Right atrium auricular region (tissue), 2 donors: Measurements from ENCODE around the gene HES5. TPM values are rescaled to one million over a fixed set of nuclear protein-coding genes. Genes with fewer than 3 reads are reported as not detected.

Experiments
- DNase-seq: peaks from one replicate; pipeline ENCODE4 v3.0.0-alpha.2; 2019; ENCODE audit warnings: low spot score
- H3K27ac ChIP-seq, 2 donors: fragments of 200-600 bp; sonication (generic); 1 replicate in 1 of 2; 2 replicates in 1 of 2; pipeline ENCODE4 v1.5.1; 2016 to 2019
- H3K27me3 ChIP-seq, 2 donors: fragments of 200-600 bp; sonication (generic); one replicate each; pipeline versions ENCODE4 v1.5.1 to v1.6.0; 2017 to 2019
- H3K36me3 ChIP-seq: fragments of 200-600 bp; sonication (generic); one replicate; pipeline ENCODE4 v1.5.1; 2016
- H3K4me1 ChIP-seq, 2 donors: fragments of 200-600 bp; sonication (generic); one replicate each; pipeline versions ENCODE4 v1.5.1 to v1.6.0; 2017 to 2019
- H3K4me3 ChIP-seq, 2 donors: fragments of 200-600 bp; sonication (generic); 1 replicate in 1 of 2; 2 replicates in 1 of 2; pipeline ENCODE4 v1.5.1; 2017 to 2019; ENCODE audit warnings: mild to moderate bottlenecking in 1 of 2, moderate library complexity in 1 of 2
- H3K9me3 ChIP-seq, 2 donors: fragments of 200-600 bp; sonication (generic); one replicate each; pipeline ENCODE4 v1.5.1; 2019
- total RNA-seq, 2 donors: library from RNA; depleted of rRNA; stranded (reverse); fragments of >200 nt; gene quantifications; one replicate each; pipeline ENCODE4 v1.1.0, GENCODE V29; 2016
- TF ChIP-seq, protein P1 (sequence below), 2 donors: fragments of 200-600 bp; sonication (generic); IDR thresholded peaks; one replicate each; pipeline ENCODE4 v1.5.1; 2019; ENCODE audit warnings: antibody characterized with exemption in 2 of 2

HES5 gene
- total RNA-seq, 2 donors from 2014 or later, result not detected

DNA sequence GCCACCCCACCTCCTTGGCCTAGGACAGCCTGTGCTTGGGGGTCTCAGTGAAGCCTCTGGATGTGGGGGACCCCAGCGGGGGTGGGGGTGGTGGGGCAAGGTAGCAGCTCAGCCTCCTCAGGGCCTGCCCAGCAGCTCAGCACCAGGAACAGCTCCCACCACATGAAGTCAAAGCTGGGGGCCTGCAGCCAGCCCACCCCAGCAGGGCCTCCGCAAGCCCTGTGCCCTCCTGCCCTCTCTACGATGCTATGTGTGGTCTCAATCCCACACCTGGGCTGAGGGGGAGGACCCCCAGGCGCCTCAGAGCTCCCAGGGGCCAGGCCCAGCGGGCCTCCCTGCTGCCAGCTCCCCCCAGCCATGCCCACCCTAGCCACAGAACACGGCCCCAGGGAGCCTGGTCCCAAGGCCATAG is 22.3 kb downstream of the HES5 start:
- TF ChIP-seq, protein P1, sequence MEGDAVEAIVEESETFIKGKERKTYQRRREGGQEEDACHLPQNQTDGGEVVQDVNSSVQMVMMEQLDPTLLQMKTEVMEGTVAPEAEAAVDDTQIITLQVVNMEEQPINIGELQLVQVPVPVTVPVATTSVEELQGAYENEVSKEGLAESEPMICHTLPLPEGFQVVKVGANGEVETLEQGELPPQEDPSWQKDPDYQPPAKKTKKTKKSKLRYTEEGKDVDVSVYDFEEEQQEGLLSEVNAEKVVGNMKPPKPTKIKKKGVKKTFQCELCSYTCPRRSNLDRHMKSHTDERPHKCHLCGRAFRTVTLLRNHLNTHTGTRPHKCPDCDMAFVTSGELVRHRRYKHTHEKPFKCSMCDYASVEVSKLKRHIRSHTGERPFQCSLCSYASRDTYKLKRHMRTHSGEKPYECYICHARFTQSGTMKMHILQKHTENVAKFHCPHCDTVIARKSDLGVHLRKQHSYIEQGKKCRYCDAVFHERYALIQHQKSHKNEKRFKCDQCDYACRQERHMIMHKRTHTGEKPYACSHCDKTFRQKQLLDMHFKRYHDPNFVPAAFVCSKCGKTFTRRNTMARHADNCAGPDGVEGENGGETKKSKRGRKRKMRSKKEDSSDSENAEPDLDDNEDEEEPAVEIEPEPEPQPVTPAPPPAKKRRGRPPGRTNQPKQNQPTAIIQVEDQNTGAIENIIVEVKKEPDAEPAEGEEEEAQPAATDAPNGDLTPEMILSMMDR (IDR thresholded peaks at IDR 0.05), result no peak
- DNase-seq, result no peak
- H3K4me1 ChIP-seq, result peaks cover 0 to 22% of the 10 kb centered on the region in 2 donors
- no peak overlapping the region for H3K27ac ChIP-seq
- peaks cover 53% of the 10 kb centered on the region for H3K36me3 ChIP-seq
- no peaks in the 10 kb centered on the region for H3K9me3 ChIP-seq
- H3K27me3 ChIP-seq, result no peaks in the 10 kb centered on the region
- no peak overlapping the region for H3K4me3 ChIP-seq

DNA sequence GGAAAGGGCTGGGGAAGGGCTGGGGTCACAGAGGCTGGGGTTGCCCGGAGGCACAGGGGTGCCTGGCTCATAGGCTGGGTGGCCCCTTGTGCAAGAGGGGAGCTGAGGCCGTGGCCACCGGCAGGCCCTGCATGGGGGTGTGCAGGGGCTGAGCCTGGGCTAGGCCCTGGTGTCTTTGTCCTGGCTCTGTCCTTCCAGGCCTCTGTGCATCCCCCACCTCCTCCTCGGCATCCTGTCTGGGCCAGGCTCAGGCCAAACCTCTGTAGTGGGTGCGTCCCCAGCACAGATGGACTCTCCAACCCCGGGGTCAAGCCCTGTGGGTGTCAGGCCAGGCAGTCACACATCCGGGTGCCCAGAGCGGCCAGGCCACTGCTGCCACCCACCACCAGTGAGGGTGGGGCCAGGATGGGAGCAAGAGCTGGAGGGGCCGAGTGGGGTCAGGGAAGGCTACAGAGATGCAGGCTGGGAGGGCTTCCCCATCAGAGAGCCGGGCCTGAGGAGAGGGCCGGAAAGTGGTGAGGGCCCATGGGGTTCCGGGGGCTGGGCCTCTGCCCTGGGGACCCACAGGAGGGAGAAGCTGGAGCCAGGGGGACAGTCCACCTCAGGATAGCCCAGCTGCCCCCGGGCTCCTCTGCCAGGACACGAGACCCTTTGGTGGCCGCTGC is 23.0 kb downstream of the HES5 start:
- peaks cover 0 to 22% of the 10 kb centered on the region in 2 donors for H3K4me1 ChIP-seq
- H3K27ac ChIP-seq, result no peak overlapping the region
- H3K36me3 ChIP-seq, result peaks cover 46% of the 10 kb centered on the region
- DNase-seq, result no peak
- no peaks in the 10 kb centered on the region for H3K27me3 ChIP-seq
- TF ChIP-seq, protein P1 (IDR thresholded peaks at IDR 0.05), result no peak
- H3K9me3 ChIP-seq, result no peaks in the 10 kb centered on the region
- no peak overlapping the region for H3K4me3 ChIP-seq

DNA sequence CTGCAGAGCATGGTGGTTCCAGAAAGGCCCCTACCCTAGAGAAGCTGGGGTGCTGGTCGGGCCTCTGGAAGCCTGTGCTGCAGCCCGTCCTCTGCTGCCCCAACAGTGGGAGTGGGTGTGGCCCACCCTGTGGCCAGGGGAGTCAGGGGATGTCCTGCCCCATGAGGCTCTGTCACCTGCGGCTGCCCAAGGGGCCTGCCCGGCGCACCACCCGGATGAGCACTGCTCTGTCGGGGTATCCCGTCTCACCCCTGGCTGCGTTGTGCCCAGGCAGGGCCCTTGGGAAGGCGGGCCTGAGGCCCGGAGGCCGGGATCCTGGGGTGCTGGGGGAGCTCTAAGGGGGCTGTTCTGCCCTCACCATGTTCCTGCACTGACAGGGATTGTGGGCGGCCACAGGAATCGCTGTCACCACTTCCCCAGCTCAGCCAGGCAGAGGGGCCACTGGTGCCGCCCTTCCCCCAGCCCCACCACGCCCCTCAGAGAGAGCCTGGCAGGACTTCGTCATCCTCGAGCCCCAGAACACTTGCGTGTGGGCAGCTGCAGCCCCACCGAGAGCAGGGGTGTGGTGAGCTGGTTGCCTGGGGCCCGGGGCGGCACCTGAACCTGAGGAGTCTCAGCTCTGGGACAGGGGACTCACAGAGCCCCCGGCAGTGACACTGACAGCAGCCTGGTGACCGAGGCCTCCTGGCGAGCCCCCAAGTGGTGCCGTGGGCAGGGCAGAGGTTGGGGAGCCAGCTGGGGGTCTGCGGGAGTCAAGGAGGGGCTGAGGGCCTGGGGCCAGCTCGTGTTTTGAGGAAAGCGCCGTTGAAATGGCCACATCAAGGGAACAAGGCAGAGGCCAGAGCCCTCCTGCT is 23.8 kb downstream of the HES5 start:
- Histone ChIP-seq H3K4me1 (peaks cover 0 to 22% of the 10 kb centered on the region in 2 donors), H3K9me3 (no peaks in the 10 kb centered on the region), H3K4me3 (no peak overlapping the region), H3K27ac (no peak overlapping the region), H3K36me3 (peaks cover 38% of the 10 kb centered on the region), H3K27me3 (no peaks in the 10 kb centered on the region)
- no peak for DNase-seq
- TF ChIP-seq, protein P1 (IDR thresholded peaks at IDR 0.05), result no peak

DNA sequence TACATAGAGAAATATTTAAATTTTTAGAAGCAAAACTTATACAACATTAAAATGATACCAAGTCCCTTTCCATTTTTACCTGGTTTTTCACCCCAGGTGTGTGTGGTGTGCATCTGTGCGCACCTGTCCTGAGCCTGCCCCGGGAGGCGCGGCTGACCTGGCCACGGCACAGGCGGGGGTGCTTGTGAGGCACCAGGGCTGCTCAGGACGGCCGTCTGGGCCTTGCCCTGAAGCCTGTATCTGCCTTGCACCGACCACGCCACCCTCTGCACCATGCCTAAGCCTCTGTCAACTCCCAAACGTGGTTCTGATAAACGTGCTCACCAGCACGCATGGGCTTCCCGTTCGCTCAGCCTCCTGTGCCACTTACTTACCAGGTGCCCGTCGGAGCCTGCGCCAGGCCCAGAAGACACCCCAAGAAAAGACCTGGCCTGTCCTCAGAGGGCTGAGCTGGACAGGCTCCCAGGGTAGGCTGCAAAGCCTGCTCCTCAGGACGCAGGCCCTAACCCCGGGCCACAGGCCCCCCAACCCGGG is 24.5 kb downstream of the HES5 start:
- peaks cover 31% of the 10 kb centered on the region for H3K36me3 ChIP-seq
- TF ChIP-seq, protein P1 (IDR thresholded peaks at IDR 0.05), result no peak
- H3K9me3 ChIP-seq, result no peaks in the 10 kb centered on the region
- peaks cover 0 to 22% of the 10 kb centered on the region in 2 donors for H3K4me1 ChIP-seq
- no peak overlapping the region for H3K27ac ChIP-seq
- no peaks in the 10 kb centered on the region for H3K27me3 ChIP-seq
- DNase-seq, result no peak
- no peak overlapping the region for H3K4me3 ChIP-seq

DNA sequence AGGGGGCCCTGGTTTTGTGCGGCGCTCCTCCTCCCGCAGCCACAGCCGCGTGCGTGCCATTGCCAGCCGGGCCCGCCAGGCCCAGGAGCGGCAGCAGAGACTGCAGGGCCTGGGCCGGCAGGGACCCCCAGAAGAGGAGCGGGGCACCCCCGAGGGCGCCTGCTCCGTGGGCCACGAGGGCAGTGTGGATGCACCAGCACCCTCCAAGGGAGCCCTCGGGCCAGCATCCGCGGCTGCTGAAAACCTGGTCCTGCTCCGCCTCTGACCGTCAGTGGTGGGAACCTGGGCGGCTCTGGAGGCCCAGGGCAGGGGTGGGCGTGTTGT is 25.2 kb downstream of the HES5 start:
- H3K4me1 ChIP-seq, result peaks cover 0 to 22% of the 10 kb centered on the region in 2 donors
- H3K36me3 ChIP-seq, result peaks cover 24% of the 10 kb centered on the region
- no peaks in the 10 kb centered on the region for H3K27me3 ChIP-seq
- H3K9me3 ChIP-seq, result no peaks in the 10 kb centered on the region
- TF ChIP-seq, protein P1 (IDR thresholded peaks at IDR 0.05), result no peak
- H3K4me3 ChIP-seq, result no peak overlapping the region
- H3K27ac ChIP-seq, result no peak overlapping the region
- no peak for DNase-seq
